K562 (cell line): Measurements from ENCODE around the gene WWC2. TPM values are rescaled to one million over a fixed set of nuclear protein-coding genes. Genes with fewer than 3 reads are reported as not detected.

Experiments used
- JUND ChIP-seq, 2 experiments: IDR thresholded peaks; 2 replicates in 1 of 2; 3 replicates in 1 of 2; pipeline ENCODE4 v1.6.1; 2011; ENCODE audit warnings: borderline replicate concordance in 2 of 2, low read depth in 2 of 2, low read length in 2 of 2, improper control_type of control experiment in 1 of 2, missing biosample characterization in 1 of 2, missing genetic modification characterization in 1 of 2, missing genetic modification reagents in 1 of 2
- MGA ChIP-seq: fragments of 450-650 bp; IDR thresholded peaks from 2 replicates; pipeline ENCODE4 v1.6.1; 2016; ENCODE audit warnings: mild to moderate bottlenecking, moderate library complexity
- PRDM10 ChIP-seq: fragments of 450-650 bp; IDR thresholded peaks from 2 replicates; pipeline ENCODE4 v1.6.1; 2018; ENCODE audit not compliant: partially characterized antibody
- RFX1 ChIP-seq: fragments of 450-650 bp; IDR thresholded peaks from 2 replicates; pipeline ENCODE4 v1.6.1; 2016; ENCODE audit warnings: mild to moderate bottlenecking, moderate library complexity
- UBTF ChIP-seq, 2 experiments: IDR thresholded peaks; 2 replicates each; pipeline ENCODE4 v1.6.1; 2012; ENCODE audit warnings: improper control_type of control experiment in 2 of 2, low read depth in 2 of 2, low read length in 2 of 2, borderline replicate concordance in 1 of 2
- ZNF133 ChIP-seq: fragments of 250-450 bp; sonication (Bioruptor Pico); IDR thresholded peaks from 2 replicates; pipeline ENCODE4 v1.4.0; 2020; ENCODE audit warnings: mild to moderate bottlenecking
- ZNF41 ChIP-seq: fragments of 250-450 bp; sonication (Bioruptor Pico); conservative IDR thresholded peaks from 2 replicates; pipeline ENCODE4 v1.4.0; 2020; ENCODE audit warnings: mild to moderate bottlenecking
- ZSCAN29 ChIP-seq: fragments of 450-650 bp; IDR thresholded peaks from 2 replicates; pipeline ENCODE4 v1.6.1; 2017
- polyA plus RNA-seq, 8 experiments: library from polyadenylated mRNA; depleted of rRNA in 4 of 8; stranded (reverse) in 5 of 8; unstranded in 3 of 8; fragments of >200 nt; fragmentation: Nextera tagmentation in 2 of 8; fragmentation: Illumina TruSeq in 1 of 8; extraction: Ambion mirVana in 2 of 8; extraction: Trizol in 1 of 8; gene quantifications; 2 replicates each; pipeline versions ENCODE4 v1.2.1 to v1.2.3, GENCODE V29; 2011 to 2014; ENCODE audit warnings: inconsistent platforms in 1 of 8, missing spikeins in 1 of 8
- total RNA-seq, 7 experiments: library from RNA; depleted of rRNA in 6 of 7; stranded (reverse); fragments of >200 nt in 6 of 7; fragmentation: Illumina TruSeq in 2 of 7; extraction: Trizol in 2 of 7; gene quantifications; 2 replicates each; pipeline versions ENCODE4 v1.2.1 to v1.2.3, GENCODE V29; 2011 to 2021; ENCODE audit warnings: low replicate concordance in 1 of 7

Gene WWC2
- total and polyA plus RNA-seq, 9 of the 15 experiments (the other 6 are each of a cell fraction or from before 2014, with no cell fraction given): 3.7 to 39.4 (median 19.6) TPM

- TF ChIP-seq UBTF (IDR thresholded peaks at IDR 0.05; ENCODE audit: borderline replicate concordance in 1 of 2, low read depth in 2 of 2, low read length in 2 of 2): no peak
- TF ChIP-seq RFX1: no peak
- TF ChIP-seq JUND (IDR thresholded peaks at IDR 0.05; ENCODE audit: borderline replicate concordance, low read depth, low read length): peak; percentile 14; the same call in 1 of the 2 replicates
- no peak; the same call in 2 of the 3 replicates for TF ChIP-seq JUND (tag; IDR thresholded peaks at IDR 0.05; ENCODE audit: borderline replicate concordance, low read depth, low read length)
- peak; percentile 20 for TF ChIP-seq PRDM10
- no peak for TF ChIP-seq ZNF41 (CRISPR knock-in tag)
- no peak for TF ChIP-seq ZNF133 (CRISPR knock-in tag)
- TF ChIP-seq ZSCAN29: no peak
- no peak for TF ChIP-seq MGA
Measured at GRCh38 chr4:183326853-183327252, 227.8 kb downstream of the WWC2 start (continued).
